BE2C (cell line): ENCODE data around the gene CREB3L4.

Experiments used
- DNase-seq: peaks from one replicate; pipeline ENCODE4 v3.0.0-alpha.2; 2020
- H3K27me3 ChIP-seq: fragments of 250-450 bp; sonication (Bioruptor Pico); 2 replicates; pipeline ENCODE4 v1.5.1; 2020; ENCODE audit warnings: mild to moderate bottlenecking
- H3K36me3 ChIP-seq: fragments of 250-450 bp; sonication (Bioruptor Pico); 2 replicates; pipeline ENCODE4 v1.5.1; 2020; ENCODE audit warnings: mild to moderate bottlenecking
- H3K4me1 ChIP-seq: fragments of 250-450 bp; sonication (Bioruptor Pico); 2 replicates; pipeline ENCODE4 v1.5.1; 2020
- H3K4me3 ChIP-seq: 2 replicates; pipeline ENCODE4 v1.5.1; 2011; ENCODE audit warnings: low read depth, low read length
- H3K9me3 ChIP-seq: fragments of 250-450 bp; sonication (Bioruptor Pico); 2 replicates; pipeline ENCODE4 v1.5.1; 2020
- TF ChIP-seq, protein P1 (sequence below): IDR thresholded peaks from 2 replicates; pipeline ENCODE4 v1.5.1; 2012; ENCODE audit warnings: mild to moderate bottlenecking, low read depth, low read length

Gene CREB3L4

DNA sequence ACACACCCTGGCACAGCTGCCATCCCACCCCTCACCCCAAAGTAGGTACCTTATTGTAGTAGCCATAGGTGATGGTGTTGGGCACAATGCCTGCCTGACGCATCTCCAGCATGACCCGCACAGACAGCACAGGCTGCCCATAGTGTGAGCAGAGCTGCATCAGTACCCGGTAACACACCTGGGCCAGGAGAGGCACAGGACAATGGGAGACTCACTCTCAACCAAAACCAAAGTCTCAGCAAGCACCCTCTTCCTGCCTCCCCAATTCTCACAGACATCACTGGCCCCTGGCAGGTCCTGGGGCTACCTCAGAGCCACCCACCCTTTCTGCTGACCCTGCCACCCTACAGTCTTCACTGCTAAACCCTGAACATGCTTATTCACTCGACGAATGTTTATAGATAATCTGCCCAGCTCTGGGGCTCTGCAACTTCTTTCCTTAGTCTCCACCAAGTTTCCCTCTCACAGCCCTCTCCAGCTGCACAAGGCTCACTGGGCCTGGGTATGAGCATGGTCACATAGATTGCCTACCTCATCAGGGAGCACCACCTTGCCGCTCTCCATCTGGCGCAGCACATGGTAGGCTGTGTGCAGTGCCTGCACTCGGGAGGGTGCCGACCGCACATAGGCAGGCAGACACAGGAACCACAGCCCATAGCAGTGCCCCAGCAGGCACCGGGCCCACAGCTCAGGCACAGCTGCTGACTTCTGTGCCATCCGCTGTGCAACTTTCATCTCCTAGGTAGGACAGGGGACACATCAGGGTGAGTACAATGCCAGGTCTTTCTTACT, 31.5 kb upstream of the CREB3L4 start:
- Histone ChIP-seq H3K36me3 (peaks cover 43% of the 10 kb centered on the region), H3K4me3 (no peak overlapping the region), H3K27me3 (no peaks in the 10 kb centered on the region), H3K4me1 (no peaks in the 10 kb centered on the region), H3K9me3 (no peaks in the 10 kb centered on the region)
- TF ChIP-seq, protein P1, sequence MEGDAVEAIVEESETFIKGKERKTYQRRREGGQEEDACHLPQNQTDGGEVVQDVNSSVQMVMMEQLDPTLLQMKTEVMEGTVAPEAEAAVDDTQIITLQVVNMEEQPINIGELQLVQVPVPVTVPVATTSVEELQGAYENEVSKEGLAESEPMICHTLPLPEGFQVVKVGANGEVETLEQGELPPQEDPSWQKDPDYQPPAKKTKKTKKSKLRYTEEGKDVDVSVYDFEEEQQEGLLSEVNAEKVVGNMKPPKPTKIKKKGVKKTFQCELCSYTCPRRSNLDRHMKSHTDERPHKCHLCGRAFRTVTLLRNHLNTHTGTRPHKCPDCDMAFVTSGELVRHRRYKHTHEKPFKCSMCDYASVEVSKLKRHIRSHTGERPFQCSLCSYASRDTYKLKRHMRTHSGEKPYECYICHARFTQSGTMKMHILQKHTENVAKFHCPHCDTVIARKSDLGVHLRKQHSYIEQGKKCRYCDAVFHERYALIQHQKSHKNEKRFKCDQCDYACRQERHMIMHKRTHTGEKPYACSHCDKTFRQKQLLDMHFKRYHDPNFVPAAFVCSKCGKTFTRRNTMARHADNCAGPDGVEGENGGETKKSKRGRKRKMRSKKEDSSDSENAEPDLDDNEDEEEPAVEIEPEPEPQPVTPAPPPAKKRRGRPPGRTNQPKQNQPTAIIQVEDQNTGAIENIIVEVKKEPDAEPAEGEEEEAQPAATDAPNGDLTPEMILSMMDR: no peak
- DNase-seq: no peak

DNA sequence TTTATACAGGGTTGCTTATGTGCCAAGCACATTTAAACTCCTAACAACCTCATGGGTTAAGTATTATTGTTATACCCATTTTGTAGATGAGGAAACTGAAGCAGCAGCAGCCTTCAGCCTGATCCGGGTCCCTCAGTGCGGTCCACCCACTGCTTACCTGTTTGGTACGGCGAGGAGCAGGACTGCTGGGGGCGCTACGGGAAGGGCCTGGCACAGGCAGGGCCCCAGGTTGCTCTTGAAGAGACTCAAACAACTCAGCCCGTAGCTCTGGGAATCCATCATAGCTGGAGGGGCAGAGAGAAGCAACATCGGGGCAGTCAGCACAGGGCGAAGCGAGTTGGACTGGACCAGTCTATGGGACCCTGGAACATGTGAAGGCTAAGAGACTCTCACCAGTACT, 30.4 kb upstream of the CREB3L4 start:
- TF ChIP-seq, protein P1: no peak
- Histone ChIP-seq H3K36me3 (peaks cover 46% of the 10 kb centered on the region), H3K4me3 (no peak overlapping the region), H3K27me3 (no peaks in the 10 kb centered on the region), H3K4me1 (no peaks in the 10 kb centered on the region), H3K9me3 (no peaks in the 10 kb centered on the region)
- no peak for DNase-seq

DNA sequence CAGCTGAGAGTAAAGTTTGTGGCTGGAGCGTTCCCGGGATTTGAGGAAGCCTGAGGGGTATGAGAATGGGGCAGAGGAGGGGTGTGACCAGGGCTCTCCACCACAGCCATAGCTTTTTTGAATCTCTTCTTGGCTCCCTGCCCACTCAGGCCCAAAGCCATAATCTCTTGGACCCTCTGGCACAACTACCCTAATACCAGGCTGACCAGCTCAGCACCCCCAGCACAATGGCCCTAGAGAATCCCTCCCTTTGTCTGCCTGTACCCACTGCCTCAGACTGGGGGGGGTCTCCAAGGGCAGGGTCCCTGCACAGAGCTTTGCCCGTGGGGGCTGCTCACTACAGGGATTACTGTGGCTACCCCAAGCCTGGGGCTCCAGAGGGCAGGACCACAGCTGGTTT, 28.7 kb upstream of the CREB3L4 start:
- peaks cover 49% of the 10 kb centered on the region for H3K36me3 ChIP-seq

DNA sequence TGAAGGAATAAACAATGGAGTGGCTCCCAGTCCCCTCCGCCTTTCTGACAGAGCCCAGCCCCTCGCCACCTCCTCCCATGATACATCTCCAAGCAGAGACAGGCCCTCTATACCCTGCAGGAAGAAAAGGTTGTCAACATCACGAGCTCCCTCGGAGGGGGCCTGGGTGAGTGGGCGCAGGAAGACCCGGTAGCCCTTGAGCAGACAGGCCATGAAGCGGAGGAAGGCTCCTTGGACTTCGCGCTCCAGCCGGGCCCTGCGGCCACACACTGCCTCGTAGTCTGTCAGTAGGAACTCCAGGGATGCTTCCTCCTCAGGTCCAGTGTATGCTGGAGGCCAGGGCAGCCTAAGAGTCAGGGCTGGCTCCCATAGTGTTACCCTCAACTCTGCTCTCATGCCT, 28.2 kb upstream of the CREB3L4 start:
- TF ChIP-seq, protein P1: no peak

More for the DNA sequence above, 28.7 kb upstream of the CREB3L4 start:
- Histone ChIP-seq H3K4me3 (no peak overlapping the region), H3K4me1 (no peaks in the 10 kb centered on the region), H3K9me3 (no peaks in the 10 kb centered on the region), H3K27me3 (no peaks in the 10 kb centered on the region)
- DNase-seq: no peak
- TF ChIP-seq, protein P1: no peak

DNA sequence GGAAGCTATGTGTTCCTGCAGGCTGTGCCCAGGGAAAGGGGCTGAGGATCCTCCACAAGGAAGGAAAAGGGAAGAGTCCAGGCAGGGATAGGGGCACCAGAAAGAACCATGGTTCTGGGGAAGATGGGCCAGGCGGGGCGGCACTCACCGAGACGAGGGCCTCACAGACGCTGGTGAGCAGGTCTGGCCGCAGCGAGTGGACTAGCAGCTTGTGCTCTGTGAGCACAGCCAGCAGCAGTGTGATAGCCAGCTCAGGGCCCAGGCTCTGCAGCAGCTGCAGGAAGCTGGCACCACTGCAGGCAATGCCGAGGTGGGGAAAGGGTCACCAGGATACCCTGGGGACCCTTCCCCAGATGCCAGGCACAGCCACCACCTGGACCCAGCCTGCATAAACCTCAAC, 26.9 kb upstream of the CREB3L4 start:
- H3K4me1 ChIP-seq: no peaks in the 10 kb centered on the region
- no peaks in the 10 kb centered on the region for H3K27me3 ChIP-seq
- H3K36me3 ChIP-seq: peaks cover 46% of the 10 kb centered on the region
- TF ChIP-seq, protein P1: no peak
- no peak overlapping the region for H3K4me3 ChIP-seq
- H3K9me3 ChIP-seq: no peaks in the 10 kb centered on the region
- no peak for DNase-seq

More for the DNA sequence above, 28.2 kb upstream of the CREB3L4 start:
- H3K4me1 ChIP-seq: no peaks in the 10 kb centered on the region
- no peaks in the 10 kb centered on the region for H3K27me3 ChIP-seq
- no peak for DNase-seq
- no peaks in the 10 kb centered on the region for H3K9me3 ChIP-seq
- peaks cover 46% of the 10 kb centered on the region for H3K36me3 ChIP-seq
- H3K4me3 ChIP-seq: no peak overlapping the region
